Medulla oblongata (tissue), 1 donor: ENCODE results near the gene HNRNPF.
A peak's percentile ranks its signal among the peaks of the same experiment; 100 is the strongest.
"Not testable (repeated sequence)": the region's sequence is repeated elsewhere in the genome, so short reads cannot be mapped to it uniquely, and the experiment has no call there.

Experiments
- DNase-seq: peaks from one replicate; pipeline ENCODE4 v3.0.0-alpha.2; 2015; ENCODE audit errors: extremely low spot score

The HNRNPF gene

DNA sequence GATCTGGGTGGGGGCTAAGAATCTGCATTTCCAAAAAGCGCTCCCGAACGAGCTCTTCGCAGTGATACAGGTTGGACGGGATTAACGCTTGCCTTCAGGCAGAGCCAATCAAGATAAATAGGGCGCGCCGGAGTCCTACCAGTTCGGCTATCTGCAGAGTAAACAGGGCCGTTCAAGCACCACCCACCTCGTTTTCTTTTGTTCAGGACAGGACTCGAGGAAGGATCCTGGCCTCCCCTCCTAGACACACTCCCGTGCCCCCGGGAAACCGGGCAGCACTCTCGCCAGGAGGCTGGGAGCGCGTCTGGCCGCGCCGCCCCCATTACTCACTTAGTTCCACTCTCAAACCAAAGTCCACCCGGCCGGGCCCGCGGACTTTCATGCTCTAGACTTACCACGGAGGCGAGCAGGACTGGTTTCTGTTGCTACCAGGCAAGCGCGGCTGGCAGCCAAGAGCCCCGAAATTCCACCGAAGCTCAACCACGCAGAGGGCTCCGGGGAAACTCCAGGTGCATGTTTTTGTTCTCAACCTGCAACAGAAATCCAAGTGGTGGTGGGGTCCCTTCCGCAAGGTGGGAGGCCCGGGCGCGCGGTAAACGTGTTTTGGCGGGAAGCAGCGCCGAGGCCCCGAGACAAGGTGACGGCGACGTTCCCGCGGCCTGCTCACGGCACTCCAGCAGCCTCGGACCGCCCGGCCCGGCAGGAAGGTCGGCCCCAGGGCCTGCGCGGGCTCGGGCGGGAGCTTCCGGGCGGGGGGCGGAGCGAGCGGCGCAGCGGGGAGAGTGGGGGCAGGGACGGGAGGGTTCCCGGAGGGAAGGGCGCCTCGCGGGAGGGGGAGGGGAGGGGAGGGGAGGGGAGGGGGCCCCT, 12.7 kb downstream of the HNRNPF start:
- DNase-seq = peak; percentile 70

DNA sequence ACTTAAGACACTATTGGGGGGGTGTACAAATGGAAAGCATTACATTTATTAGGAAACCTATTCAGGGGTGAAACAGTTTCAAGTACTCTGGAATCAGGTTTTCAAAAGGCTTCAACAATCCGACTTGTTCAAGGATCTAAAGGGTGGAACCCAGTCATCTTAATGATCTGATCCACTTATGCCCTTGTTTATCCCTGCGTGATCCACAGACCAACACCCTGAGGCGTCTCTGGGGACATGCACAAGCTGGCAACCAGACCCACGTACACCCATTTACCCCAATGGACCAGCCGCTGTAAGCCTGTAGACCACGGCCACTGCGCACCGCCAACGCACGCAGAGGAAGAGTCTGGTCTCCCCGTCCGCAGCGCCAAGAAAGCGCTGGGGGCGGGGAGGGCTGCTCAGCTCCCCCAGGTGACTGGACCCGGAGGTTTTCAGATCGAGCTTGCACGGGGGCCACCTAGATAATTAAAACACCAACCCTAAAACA, 13.4 kb downstream of the HNRNPF start:
- no peak for DNase-seq

DNA sequence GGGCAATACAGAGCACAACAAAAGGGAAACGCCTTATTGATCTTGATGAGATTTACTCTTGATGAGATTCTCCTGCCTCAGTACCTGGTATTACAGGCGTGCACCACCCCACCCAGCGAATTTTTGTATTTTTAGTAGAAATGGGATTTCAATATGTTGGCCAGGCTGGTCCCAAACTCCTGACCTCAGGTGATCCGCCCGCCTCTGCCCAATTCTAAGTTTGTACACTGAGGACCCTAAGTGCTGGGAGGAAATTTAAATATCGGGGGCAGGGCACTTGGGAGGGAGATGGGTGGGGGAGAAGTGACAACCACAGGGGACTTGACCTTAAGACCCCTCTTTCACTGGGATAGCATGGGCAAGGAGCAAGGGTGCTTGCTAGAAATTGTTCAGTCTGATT, 14.1 kb downstream of the HNRNPF start:
- no peak for DNase-seq

DNA sequence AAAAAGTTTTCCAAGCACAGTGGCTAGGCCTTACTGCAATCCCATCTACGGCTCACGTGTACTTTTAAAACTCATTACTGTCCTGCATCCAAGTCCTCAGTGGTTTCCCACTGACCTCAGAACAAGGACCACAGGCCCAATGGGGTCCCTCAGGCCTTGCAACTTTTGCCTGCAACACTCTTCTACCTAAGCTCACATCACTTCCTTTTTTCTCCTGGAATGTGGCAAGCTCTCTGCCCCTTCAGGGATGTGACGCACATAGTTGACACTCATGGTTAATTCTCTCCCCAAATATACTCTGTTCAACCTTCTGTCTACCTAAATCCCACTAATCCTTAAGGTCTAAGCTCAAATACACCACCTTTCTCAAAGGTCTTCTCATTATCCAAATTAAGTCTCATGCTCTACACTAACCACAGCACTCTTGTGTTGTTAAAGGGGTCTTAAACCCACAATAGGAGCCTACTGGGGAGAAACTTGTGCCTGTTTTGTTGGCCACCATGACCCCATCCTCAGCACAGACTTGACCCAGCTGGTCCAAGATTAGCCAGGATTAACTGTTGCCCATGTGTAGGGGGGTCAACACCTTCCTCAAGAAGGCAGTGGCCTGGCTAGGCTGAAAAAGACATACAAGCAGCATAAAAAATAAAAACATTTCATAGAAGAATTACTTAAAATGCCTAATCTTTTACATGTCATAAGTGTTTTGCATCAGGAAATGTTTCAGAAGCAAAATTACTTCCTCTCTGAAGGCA, 15.2 kb downstream of the HNRNPF start:
- DNase-seq = no peak

DNA sequence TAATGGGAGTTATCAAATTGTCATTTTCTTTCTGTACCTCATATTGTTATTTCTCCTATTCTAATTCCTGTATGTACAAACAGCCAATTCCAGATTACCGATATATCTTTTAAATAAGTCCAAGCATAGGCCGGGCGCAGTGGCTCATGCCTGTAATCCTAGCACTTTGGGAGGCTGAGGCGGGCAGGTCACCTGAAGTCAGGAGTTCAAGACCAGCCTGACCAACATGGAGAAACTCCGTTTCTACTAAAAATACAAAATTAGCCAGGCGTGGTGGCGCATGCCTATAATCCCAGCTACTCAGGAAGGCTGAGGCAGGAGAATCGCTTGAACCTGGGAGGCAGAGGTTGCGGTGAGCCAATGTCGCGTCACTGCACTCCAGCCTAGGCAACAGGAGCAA, 15.8 kb downstream of the HNRNPF start:
- not testable (repeated sequence) for DNase-seq

DNA sequence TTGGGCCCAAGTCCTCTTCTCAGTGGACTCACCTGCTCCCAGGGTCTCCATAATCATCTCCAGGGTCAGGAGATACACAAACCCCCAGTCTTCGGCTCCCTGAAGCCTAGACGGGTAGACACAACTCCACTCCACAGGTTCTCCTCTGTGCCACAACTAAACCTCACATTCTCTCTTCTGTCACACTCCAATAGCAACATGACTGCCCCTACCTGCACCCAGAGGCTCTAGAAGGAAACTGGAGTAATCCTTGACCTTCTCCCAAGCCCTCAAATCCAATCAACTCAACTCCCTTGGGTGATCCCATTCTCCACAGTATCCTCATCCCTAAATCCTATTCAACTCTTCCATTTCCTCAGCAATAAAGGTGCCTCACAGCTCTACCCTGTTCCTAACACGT, 16.2 kb downstream of the HNRNPF start:
- DNase-seq = no peak

DNA sequence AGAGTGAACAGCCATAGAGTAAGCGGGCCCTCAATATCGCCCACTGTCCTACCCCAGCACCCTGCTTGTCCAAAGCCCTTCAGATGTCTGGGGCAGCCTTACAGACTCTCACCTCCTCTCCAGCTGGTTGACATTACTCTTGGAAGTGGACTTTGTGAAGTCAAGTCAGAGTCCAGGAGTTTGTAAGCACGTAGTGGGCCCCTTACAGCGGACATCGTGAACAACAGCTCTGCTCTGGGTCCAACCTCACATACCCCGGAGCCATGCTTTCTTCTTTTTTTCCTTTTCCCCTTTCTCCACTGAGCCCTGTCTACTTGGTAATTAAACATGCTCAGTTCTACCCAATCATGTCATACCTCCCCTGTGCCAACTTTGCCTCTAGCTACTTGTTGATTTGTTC, 17.5 kb downstream of the HNRNPF start:
- DNase-seq = no peak

DNA sequence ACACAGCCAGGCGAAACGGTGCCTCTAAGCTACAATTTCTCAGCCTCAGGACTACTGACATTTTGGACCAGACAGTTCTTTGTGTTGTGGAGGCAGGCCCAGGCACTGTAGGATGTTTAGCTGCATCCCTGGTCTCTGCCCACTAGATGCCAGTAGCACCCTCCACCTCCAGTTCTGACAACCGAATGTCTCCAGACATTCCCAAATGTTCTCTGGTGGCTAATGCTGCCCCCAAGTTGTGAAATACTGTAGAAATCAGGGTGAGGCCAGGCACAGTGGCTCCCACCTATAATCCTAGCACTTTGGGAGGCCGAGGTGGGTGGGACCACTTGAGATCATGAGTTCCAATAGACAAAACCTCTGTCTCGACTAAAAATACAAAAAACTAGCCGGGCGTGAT, 18.2 kb downstream of the HNRNPF start:
- peak; percentile 86 for DNase-seq

DNA sequence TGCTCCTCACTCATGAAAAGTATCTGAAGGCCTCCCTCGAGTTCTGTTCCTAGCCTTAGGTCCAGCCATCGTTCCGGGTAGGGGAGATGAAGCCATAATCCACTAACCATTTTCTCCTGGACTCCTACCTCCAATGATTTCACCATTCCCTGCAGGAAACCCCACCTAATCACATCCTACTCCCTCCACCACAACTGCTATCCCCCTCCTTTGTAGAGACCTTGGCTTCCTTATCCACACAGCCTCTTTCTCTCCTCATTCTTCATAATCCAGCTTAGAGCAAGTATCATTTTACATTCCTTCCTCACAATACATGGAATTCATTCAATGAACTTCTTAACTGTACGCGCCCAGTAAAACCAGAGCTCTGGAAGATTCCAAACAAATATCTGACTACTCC, 18.7 kb downstream of the HNRNPF start:
- no peak for DNase-seq

DNA sequence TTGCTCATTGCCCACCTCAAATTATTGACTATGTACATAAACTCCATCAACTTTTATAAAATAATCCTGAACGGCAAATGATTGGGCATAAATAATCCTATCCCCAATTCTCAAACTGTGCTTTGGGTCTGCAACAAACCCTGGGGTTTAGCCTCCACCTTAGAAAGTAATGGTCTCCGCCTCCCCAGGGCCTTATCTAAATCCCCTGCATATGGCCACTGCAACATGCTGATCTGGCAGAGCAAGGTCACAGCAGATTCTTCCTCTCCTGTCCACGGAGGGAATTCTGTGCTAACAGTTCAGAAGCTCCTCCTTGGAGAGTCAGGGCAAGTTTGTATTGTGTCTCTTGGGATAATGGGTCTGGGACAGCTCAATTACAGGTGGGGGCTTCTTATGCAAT, 19.1 kb downstream of the HNRNPF start:
- no peak for DNase-seq

DNA sequence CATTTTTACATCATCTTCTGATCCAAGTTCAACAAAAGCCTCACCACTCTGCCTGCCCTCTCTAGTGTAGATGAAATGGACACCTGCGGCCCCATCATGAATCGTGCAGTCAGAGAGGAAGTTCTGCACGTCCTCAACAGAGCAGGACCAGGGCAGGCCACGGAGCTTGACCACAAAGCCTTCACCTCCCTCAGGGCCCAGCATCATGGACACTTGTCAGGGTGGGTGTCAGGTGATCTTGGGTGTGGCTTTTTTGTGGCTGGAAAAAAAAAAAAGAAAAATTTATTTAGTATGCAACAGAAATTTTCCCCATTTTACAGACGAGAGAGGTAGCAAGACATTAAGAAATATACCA, 21.3 kb downstream of the HNRNPF start:
- no peak for DNase-seq

DNA sequence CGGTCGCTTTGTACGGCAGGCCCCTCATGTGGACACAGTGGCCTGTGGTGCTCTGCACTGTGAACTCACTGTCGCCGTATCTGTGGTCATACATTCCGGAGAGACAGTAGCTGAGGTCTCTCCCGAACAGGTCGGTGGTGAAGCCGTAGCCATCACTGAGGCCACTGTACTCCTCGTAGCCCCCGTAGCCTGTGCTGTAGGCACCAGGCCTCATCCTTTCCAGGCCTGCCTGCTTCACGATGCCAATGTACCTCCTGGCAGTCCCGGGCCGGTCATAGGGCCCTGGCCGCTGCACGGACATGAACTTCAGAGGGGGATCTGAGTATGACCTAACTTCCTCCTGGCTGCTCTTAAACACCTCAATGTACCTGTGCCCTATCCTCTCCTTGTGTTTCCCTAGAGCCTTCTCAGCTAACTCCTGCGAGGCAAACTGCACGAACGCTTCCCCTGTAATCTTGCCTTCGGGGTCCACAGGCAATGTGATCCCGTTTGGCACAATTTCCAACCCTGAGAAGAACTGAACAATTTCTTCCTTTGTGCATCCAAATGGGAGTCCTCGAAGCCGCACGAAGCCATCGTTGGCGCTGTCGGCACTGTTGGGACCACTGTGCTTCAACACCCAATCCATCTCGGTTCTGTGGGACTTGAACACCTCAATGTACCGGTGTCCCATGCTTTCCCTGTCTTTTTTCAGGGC, 21.9 kb downstream of the HNRNPF start:
- no peak for DNase-seq

DNA sequence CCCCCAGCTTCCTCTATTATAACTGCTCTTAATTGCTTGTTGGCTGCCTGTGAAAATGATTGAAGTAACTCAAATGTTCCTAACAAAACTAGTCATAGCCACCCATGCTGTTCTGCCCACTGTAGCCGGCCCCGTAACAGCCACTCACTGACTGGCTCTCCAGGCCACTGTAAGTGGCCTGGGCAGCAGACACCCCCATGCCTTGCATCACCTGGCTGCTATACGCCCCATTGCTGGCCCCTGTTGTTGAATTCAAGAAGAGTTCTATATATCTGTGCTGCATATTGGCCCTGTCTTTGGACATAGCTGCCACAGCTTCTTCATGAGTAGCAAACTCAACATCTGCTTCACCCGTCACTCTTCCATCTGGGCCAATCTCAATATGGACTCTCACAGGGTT, 22.4 kb downstream of the HNRNPF start:
- DNase-seq = no peak

DNA sequence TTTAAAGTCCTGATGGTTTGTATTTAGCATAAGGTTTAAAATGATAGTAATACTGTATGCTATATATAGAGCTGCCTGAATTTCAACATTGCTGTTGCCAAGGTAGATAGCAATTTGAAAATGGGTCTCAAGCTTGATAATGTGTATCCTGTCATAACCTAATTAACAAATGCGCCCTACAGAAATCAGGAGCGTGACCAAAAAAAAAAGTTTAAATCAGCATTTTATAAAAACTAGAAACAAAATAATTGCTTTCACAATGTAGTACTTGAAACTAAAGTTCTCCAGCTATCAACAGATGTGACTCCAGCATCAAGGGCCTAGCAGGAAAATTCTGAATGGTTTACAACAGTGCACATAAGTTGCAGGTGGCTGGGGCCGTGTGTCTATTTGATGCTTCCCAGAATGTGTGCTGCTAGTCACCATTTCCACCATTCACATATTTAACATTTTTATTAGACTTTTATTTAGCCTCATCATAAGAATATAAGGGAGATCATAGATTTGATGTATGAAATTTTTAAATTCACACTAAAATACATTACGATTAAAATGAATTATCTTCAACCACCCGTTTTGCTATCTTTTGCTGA, 23.5 kb downstream of the HNRNPF start:
- DNase-seq = no peak

DNA sequence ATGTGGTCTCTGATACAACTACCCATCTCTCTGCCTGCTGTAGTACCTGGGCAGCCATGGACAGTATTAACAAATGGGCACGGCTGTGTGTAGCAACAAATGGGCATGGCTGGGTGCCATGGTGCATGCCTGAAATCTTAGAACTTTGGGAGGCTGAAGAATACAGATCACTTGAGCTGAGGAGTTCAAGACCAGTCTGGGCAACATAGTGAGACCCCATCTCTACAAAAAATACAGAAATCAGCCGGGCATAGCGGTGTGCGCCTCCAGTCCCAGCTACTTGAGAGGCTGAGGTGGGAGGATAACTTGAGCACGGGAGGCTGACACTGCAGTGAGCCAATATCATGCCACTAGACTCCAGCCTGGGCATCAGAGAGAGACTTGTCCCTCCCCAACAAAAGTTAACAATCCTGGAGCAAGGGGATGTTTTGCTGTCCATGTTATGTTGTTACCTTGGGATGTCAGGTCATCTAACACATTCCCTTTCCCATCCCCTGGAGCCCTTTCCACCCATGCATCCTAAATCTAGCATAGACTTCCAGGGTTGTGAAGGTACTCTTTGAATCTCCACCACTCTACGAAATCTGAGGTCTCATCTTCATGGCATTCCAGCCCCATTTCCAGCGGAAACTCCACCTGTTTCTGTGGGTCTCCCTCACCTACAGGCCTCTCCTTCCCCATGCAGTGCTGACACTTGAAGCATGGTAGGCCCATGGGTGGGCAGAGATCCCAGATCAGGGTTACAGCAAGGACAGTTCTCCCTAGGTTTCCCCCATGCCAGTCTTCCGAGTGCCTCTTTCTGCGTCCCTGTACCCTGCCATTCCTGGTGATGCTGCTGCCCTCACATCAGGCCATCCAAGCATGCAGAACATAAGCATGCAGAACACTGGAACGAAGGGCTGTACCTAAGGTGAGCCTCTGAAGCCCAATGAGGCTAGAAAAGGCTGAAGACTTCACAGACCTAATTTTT, 24.4 kb downstream of the HNRNPF start:
- DNase-seq = no peak

DNA sequence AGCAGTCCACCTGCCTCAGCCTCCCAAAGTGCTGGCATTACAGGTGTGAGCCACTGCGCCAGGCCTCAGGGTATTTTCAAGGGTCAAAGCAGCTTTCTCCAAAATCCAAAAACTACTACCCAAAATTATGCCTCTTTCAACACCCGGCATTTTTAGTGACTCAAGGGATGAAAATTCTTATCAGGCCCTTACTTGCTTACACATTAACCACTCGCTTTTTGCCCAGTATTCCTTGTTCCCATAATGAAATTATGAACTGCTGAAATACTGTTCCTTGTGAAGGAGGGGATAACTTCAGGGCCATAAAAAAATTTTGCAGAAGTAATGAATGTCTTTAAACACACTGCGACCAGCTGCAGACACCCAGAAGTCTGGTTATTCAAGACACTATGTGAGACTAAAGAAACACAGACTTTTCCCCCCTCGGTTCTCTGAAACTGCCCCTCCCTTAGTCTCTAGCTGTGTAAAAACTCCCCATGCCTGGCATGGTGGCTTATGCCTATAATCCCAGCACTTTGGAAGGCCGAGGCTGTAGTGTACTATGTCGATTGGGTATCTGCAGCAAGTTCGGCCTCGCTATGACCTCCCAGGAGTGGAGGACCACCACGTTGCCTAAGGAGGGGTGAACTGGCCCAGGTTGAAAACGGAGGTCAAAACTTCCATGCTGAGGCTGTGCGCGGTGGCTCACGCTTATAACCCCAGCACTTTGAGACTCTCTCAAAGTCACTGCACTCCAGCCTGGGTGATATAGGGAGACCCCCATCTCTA, 25.6 kb downstream of the HNRNPF start:
- DNase-seq = no peak

DNA sequence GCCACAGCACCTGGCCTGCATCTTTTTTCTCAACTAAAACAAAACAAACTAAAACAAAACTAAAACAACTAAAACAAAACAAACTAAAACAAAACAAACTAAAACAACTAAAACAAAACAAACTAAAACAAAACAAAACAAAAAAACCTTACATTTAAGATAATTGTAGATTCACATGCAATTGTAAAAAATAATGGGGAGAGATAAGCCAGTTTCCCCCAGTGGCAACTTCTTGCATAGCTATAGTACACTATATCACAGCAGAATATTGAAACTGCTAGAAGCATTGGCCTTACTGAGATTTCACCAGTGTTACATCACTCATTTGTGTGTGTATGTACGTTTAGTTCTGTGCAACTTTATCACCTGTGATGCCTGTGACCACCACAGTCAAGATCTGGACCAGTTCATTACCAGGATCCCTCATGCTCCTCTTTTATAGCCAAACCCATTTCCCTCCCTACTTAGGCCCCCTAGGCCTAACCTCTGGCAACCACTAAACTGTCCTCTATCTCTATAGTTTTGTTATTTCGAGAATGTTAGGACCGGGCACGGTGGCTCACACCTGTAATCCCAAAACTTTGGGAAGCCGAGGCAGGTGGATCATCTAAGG, 28.3 kb downstream of the HNRNPF start:
- DNase-seq = no peak

DNA sequence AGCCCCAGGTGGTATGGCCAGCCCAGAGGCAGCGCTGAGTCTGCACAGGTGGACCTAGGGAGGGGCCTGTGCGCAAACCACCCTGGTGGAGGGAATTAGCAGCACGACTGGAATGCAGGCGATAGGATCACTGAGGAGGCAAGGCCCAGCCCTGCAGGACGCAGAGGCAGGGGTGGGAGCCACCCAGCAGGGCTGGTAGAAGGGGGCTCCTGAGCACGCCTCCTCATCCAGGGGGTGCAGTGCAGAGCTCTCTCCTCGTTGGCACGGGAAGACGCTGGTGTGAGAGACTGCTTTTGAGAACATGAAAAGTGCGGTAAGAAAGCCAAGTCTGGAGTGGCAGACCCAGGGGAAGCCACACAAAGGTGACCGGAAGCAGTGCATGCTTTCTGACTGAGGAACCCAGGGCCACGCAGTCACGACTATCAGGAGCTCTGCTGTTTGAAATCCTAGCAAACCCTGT, 31.5 kb downstream of the HNRNPF start:
- DNase-seq = no peak

DNA sequence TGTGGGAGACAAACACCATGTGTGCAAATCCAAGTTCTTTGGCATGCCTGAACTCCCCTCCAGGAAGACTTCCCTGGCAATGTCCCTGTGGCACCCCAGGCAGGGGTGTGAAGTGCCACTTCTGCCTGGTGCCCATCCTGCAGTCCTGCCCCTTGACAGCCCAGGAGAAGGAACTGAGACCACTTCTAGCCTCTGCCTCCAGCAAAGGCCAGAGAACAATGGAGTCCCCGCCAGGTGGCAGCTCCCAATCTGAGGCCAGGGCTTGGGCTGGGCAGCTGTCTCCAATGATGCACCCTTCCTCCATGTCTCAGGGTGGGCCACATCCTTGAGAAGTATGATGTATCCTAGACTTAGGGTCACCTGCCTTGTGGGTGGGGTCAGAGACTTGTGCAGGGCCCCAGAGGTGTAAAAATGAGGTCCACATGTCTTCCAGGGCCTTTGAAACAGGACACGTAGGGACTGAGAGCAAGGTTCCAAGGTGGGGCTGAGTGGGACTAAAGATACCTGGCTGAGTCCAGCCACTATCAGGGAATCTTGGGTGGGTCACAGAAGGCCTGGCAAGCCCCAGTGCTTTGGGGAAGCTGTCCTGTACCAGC, 32.1 kb downstream of the HNRNPF start:
- no peak for DNase-seq
